Measurements from ENCODE around the gene TMEM151B. TPM values are rescaled to one million over a fixed set of nuclear protein-coding genes. Genes with fewer than 3 reads are reported as not detected.

TMEM151B gene
- polyA plus RNA-seq, 1 donor from 2014 or later: 66.0 TPM

GRCh38 chr6:44265007-44265721, 5.1 kb upstream of the TMEM151B start, which contains the start of gene NFKBIE:
NFKBIE (minus strand) TSS chr6:44265551; CDS start chr6:44265346, 205 bp downstream.
- Histone ChIP-seq H3K79me2 (replicated peaks; ENCODE audit: insufficient read depth, low read length) (peaks cover 14% of the 10 kb centered on the region), H3K36me3 (ENCODE audit: insufficient read depth, low read length) (no peaks in the 10 kb centered on the region), H3K9me2 (ENCODE audit: insufficient read depth, low read length) (no peaks in the 10 kb centered on the region), H3K4me2 (ENCODE audit: low read length) (peak within 1 kb of the TSS; percentile 95), H3F3A (ENCODE audit: insufficient read depth, low read length, poor library complexity, severe bottlenecking) (no peaks in the 10 kb centered on the region), H3K9ac (ENCODE audit: low read length) (peak within 1 kb of the TSS; percentile 79), H3K9me3 (ENCODE audit: low read length) (no peaks in the 10 kb centered on the region), H3K27me3 (ENCODE audit: insufficient read depth, low read depth, low read length) (no peaks in the 10 kb centered on the region), H3K4me3 (ENCODE audit: low read length) (peak within 1 kb of the TSS; percentile 96), H4K20me1 (ENCODE audit: insufficient read depth) (peaks cover 4% of the 10 kb centered on the region), H2AFZ (ENCODE audit: low read depth, low read length) (peak within 1 kb of the TSS; percentile 48), H3K27ac (ENCODE audit: low read length) (peak within 1 kb of the TSS; percentile 69)
- TF ChIP-seq MXI1 (conservative IDR thresholded peaks at IDR 0.05; ENCODE audit: poor library complexity, severe bottlenecking): peak; percentile 88
- peak; percentile 70 for TF ChIP-seq RAD21 (conservative IDR thresholded peaks at IDR 0.05)
- peak; percentile 47 for TF ChIP-seq EP300 (conservative IDR thresholded peaks at IDR 0.05; ENCODE audit: poor library complexity, severe bottlenecking)
- peak; percentile 58 for TF ChIP-seq POLR2AphosphoS5 (IDR thresholded peaks at IDR 0.05)
- TF ChIP-seq REST (IDR thresholded peaks at IDR 0.05; ENCODE audit: borderline replicate concordance): no peak
- TF ChIP-seq EZH2 (IDR thresholded peaks at IDR 0.05; ENCODE audit: borderline replicate concordance, insufficient read depth, low read length, poor library complexity, severe bottlenecking): no peak
- TF ChIP-seq CTCF (IDR thresholded peaks at IDR 0.05; ENCODE audit: poor library complexity, severe bottlenecking): peak; percentile 79
- TF ChIP-seq SMC3 (conservative IDR thresholded peaks at IDR 0.05; ENCODE audit: poor library complexity): peak; percentile 72
- no peak for TF ChIP-seq TAF1 (IDR thresholded peaks at IDR 0.05; ENCODE audit: low read depth)

GRCh38 chr6:44265722-44266233, 4.5 kb upstream of the TMEM151B start:
- peaks cover 4% of the 10 kb centered on the region for H4K20me1 ChIP-seq (ENCODE audit: insufficient read depth)
- H3F3A ChIP-seq (ENCODE audit: insufficient read depth, low read length, poor library complexity, severe bottlenecking): no peaks in the 10 kb centered on the region
- no peaks in the 10 kb centered on the region for H3K9me2 ChIP-seq (ENCODE audit: insufficient read depth, low read length)
- TF ChIP-seq TAF1 (IDR thresholded peaks at IDR 0.05; ENCODE audit: low read depth): no peak
- no peak for TF ChIP-seq REST (IDR thresholded peaks at IDR 0.05; ENCODE audit: borderline replicate concordance)
- no peak for TF ChIP-seq MXI1 (conservative IDR thresholded peaks at IDR 0.05; ENCODE audit: poor library complexity, severe bottlenecking)
- TF ChIP-seq SMC3 (conservative IDR thresholded peaks at IDR 0.05; ENCODE audit: poor library complexity): no peak
- TF ChIP-seq EP300 (conservative IDR thresholded peaks at IDR 0.05; ENCODE audit: poor library complexity, severe bottlenecking): no peak
- TF ChIP-seq CTCF (IDR thresholded peaks at IDR 0.05; ENCODE audit: poor library complexity, severe bottlenecking): no peak
- TF ChIP-seq RAD21 (conservative IDR thresholded peaks at IDR 0.05): no peak
- no peak for TF ChIP-seq POLR2AphosphoS5 (IDR thresholded peaks at IDR 0.05)
- TF ChIP-seq EZH2 (IDR thresholded peaks at IDR 0.05; ENCODE audit: borderline replicate concordance, insufficient read depth, low read length, poor library complexity, severe bottlenecking): no peak
- peak overlapping the region; percentile 79 for H3K9ac ChIP-seq (ENCODE audit: low read length)
- peaks cover 14% of the 10 kb centered on the region for H3K79me2 ChIP-seq (replicated peaks; ENCODE audit: insufficient read depth, low read length)
- no peaks in the 10 kb centered on the region for H3K27me3 ChIP-seq (ENCODE audit: insufficient read depth, low read depth, low read length)
- H3K9me3 ChIP-seq (ENCODE audit: low read length): no peaks in the 10 kb centered on the region
- H3K4me2 ChIP-seq (ENCODE audit: low read length): no peak overlapping the region
- H3K4me3 ChIP-seq (ENCODE audit: low read length): peak overlapping the region; percentile 96
- no peak overlapping the region for H2AFZ ChIP-seq (ENCODE audit: low read depth, low read length)
- peak overlapping the region; percentile 44 for H3K27ac ChIP-seq (ENCODE audit: low read length)
- no peaks in the 10 kb centered on the region for H3K36me3 ChIP-seq (ENCODE audit: insufficient read depth, low read length)
